Activated naive CD8-positive, alpha-beta T cell treated with anti-CD3 and anti-CD28 coated beads, Interleukin-2, amount 10 ng/mL, durations not matched to agents 7 days and 5 days (primary cell): ENCODE measurements around the gene KCNIP1. TPM values are rescaled to one million over a fixed set of nuclear protein-coding genes. Genes with fewer than 3 reads are reported as not detected.

Experiments used
- ATAC-seq: fragments of 150-1000 bp; cut with Tn5 transposase; one replicate; pipeline ENCODE4 v1.10.0; 2021; ENCODE audit warnings: low read depth, moderate library complexity
- POLR2A ChIA-PET: fragments of 350-600 bp; sonication (Branson Sonifier 250); formaldehyde crosslinking; loops from one replicate; lab custom pipeline; 2021; ENCODE audit warnings: antibody characterized with exemption; lab: Charles Lee
- DNase-seq: peaks from one replicate; pipeline ENCODE4 v3.0.0; 2021
- H3K27ac Mint-ChIP-seq: one replicate; pipeline ENCODE4 v1.8.0; 2022; ENCODE audit warnings: mild to moderate bottlenecking, mixed read lengths
- H3K27me3 Mint-ChIP-seq: one replicate; pipeline ENCODE4 v1.8.0; 2022; ENCODE audit warnings: mild to moderate bottlenecking, moderate library complexity, mixed read lengths
- H3K36me3 Mint-ChIP-seq: one replicate; pipeline ENCODE4 v1.8.0; 2021; ENCODE audit warnings: mild to moderate bottlenecking, mixed read lengths
- H3K4me1 Mint-ChIP-seq: one replicate; pipeline ENCODE4 v1.8.0; 2021; ENCODE audit warnings: mixed read lengths
- H3K4me3 Mint-ChIP-seq: one replicate; pipeline ENCODE4 v1.8.0; 2022; ENCODE audit warnings: mild to moderate bottlenecking, moderate library complexity, mixed read lengths
- H3K9me3 Mint-ChIP-seq: one replicate; pipeline ENCODE4 v1.8.0; 2021; ENCODE audit warnings: mixed read lengths
- total RNA-seq, 2 experiments: library from RNA; stranded (reverse); gene quantifications; one replicate each; pipeline ENCODE4 v1.2.3, GENCODE V29; 2021

KCNIP1 gene
- total RNA-seq, 2 experiments from 2014 or later, result not detected

DNA sequence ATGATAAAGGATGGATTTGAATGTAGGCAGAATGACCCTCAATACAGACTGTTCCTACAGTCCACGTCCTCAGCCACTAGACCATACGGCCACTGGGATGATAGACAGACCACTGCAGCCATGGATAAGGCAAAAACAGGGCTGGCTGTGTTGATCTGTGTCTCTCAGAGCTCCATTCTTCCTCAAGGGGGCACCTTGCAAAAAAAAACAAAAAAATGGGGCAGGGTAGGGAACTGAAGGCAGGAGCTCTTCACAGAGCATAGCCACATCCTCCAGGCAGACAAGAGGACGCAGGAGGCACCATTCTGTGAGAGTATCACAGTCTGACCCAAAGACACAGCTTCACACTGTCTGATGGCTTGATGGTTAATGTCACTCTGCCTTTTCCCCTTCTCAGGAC is 218.5 kb downstream of the KCNIP1 start:
- Mint-ChIP-seq H3K36me3 (no peaks in the 10 kb centered on the region), H3K4me3 (no peak overlapping the region), H3K27ac (no peak overlapping the region), H3K4me1 (no peaks in the 10 kb centered on the region), H3K27me3 (peaks cover 18% of the 10 kb centered on the region), H3K9me3 (no peaks in the 10 kb centered on the region)
- ATAC-seq (no peak), DNase-seq (no peak)
- POLR2A ChIA-PET, result no interaction called here

DNA sequence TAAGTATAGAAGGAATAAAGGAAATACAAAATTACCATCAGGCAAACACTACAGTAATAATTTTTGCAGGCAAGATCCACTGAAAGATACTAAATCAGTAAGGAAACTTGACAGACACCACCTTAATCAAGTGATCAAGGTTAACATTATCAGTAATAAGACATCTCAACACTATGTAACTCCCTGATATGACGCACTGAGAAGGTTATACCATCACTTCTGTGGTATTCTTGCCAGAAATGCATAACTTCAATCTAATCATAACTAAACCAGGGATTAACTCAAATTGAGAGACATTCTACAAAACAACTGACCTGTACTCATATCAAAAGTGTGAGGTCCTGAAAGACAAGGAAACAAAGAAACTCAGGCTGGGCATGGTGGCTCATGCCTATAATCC is 227.2 kb downstream of the KCNIP1 start:
- Mint-ChIP-seq H3K27me3 (peaks cover 26% of the 10 kb centered on the region), H3K36me3 (no peaks in the 10 kb centered on the region), H3K9me3 (peaks cover 4% of the 10 kb centered on the region), H3K4me3 (no peak overlapping the region), H3K27ac (no peak overlapping the region), H3K4me1 (no peaks in the 10 kb centered on the region)
- no peak for DNase-seq
- no peak for ATAC-seq
- POLR2A ChIA-PET, result no interaction called here

DNA sequence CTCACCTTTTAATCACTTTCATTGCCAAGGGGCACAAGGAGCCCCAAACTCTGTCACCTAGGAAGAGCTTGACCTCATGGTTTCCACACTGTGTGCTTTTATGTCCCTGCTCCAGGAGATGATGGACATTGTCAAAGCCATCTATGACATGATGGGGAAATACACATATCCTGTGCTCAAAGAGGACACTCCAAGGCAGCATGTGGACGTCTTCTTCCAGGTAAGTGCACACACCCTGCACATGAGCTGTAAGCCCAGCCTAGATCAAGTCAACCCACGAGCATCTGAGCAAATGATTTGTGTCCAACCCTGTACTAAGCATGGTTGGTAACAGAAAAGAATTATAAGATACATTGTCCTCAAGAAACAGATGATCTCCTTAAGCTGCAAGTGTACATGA is 228.9 kb downstream of the KCNIP1 start:
- no peaks in the 10 kb centered on the region for H3K4me1 Mint-ChIP-seq
- H3K4me3 Mint-ChIP-seq, result no peak overlapping the region
- H3K36me3 Mint-ChIP-seq, result no peaks in the 10 kb centered on the region
- H3K27ac Mint-ChIP-seq, result no peak overlapping the region
- H3K9me3 Mint-ChIP-seq, result peaks cover 4% of the 10 kb centered on the region
- POLR2A ChIA-PET, result no interaction called here
- no peak for ATAC-seq
- H3K27me3 Mint-ChIP-seq, result peaks cover 16% of the 10 kb centered on the region
- DNase-seq, result no peak

- DNase-seq, result no peak
These were observed 233.1 kb downstream of the KCNIP1 start for GRCh38 chr5:170736966-170737365.

DNA sequence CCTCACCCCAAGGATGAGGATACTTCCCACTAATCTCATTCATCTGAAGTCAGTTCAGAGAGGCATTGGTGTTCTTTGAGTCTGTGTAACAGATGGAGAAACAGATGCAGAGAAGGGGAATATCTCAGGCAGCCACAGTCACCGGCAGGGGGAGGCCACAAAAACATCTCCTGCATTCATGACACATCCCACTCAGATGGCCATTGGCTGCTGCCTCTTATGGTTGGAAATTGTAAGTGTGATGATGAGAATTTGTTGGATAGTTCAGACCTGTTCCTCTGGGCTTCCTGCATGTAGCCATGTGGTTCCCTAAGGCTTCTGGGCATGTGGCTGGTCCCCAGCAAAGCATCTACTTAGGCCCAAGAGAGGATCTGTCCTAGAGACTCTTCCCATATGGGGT is 233.8 kb downstream of the KCNIP1 start:
- DNase-seq (no peak), ATAC-seq (no peak)
- Mint-ChIP-seq H3K27me3 (peaks cover 4% of the 10 kb centered on the region), H3K9me3 (peaks cover 4% of the 10 kb centered on the region), H3K36me3 (no peaks in the 10 kb centered on the region), H3K27ac (no peak overlapping the region), H3K4me1 (no peaks in the 10 kb centered on the region), H3K4me3 (no peak overlapping the region)
- POLR2A ChIA-PET, result no interaction called here

More at GRCh38 chr5:170736966-170737365, 233.1 kb downstream of the KCNIP1 start:
- Mint-ChIP-seq H3K27me3 (peaks cover 6% of the 10 kb centered on the region), H3K9me3 (peaks cover 4% of the 10 kb centered on the region), H3K4me1 (no peaks in the 10 kb centered on the region), H3K27ac (no peak overlapping the region), H3K4me3 (no peak overlapping the region), H3K36me3 (no peaks in the 10 kb centered on the region)
- no peak for ATAC-seq
- POLR2A ChIA-PET, result no interaction called here

- Mint-ChIP-seq H3K27ac (no peak overlapping the region), H3K4me3 (no peak overlapping the region), H3K36me3 (no peaks in the 10 kb centered on the region), H3K4me1 (no peaks in the 10 kb centered on the region), H3K9me3 (peaks cover 4% of the 10 kb centered on the region), H3K27me3 (peaks cover 8% of the 10 kb centered on the region)
- POLR2A ChIA-PET, result no interaction called here
- DNase-seq (no peak), ATAC-seq (no peak)
These were observed 235.0 kb downstream of the KCNIP1 start for GRCh38 chr5:170738840-170739239.

DNA sequence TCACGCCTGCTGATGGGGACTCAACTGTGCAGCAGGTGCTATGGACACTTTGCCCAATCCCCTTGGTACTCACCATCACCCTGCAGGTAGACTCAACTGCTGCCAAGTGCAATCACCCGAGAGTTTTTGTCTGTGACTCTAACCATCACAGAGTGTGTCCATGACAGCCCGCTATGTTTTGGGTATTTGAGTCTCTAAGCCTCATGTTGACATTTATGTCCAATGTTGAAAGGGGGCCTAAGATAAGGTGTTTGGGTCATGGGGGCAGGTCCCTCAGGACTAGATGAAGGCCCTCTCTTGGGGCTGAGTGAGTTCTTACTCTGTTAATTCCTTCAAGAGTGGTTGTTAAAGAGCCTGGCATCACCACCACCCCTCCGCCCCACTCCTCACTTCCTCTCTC is 235.6 kb downstream of the KCNIP1 start:
- Mint-ChIP-seq H3K36me3 (no peaks in the 10 kb centered on the region), H3K9me3 (peaks cover 4% of the 10 kb centered on the region), H3K4me1 (no peaks in the 10 kb centered on the region), H3K27ac (no peak overlapping the region), H3K4me3 (no peak overlapping the region), H3K27me3 (peaks cover 12% of the 10 kb centered on the region)
- DNase-seq, result no peak
- POLR2A ChIA-PET, result no interaction called here
- ATAC-seq, result no peak

- H3K4me1 Mint-ChIP-seq, result no peaks in the 10 kb centered on the region
- H3K27me3 Mint-ChIP-seq, result peaks cover 17% of the 10 kb centered on the region
- ATAC-seq, result no peak
- H3K4me3 Mint-ChIP-seq, result no peak overlapping the region
- DNase-seq, result no peak
- H3K36me3 Mint-ChIP-seq, result no peaks in the 10 kb centered on the region
- H3K9me3 Mint-ChIP-seq, result peaks cover under 1% of the 10 kb centered on the region
- no peak overlapping the region for H3K27ac Mint-ChIP-seq
- POLR2A ChIA-PET, result no interaction called here
These were observed 236.9 kb downstream of the KCNIP1 start for GRCh38 chr5:170740551-170741205.

DNA sequence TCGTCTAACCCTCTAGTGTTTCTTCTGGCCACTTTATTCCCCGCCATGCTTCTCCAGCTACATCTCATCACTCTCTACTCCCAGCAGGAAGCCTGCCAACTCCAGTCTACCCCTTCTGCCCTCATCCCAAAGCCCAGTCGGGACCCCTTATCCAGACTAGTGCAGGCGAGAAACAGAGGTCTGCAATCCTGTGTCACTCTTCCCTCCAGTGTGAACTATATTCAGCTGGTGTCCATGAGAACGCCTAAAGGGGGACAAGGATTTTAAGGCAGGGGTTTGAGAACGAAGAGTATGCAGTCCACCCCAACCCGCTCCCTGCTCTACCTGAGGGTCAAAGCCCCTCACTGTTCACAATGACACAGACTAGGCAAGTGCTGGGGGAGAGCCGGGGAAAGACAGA is 238.0 kb downstream of the KCNIP1 start:
- DNase-seq, result no peak
- no peak for ATAC-seq
- no peak overlapping the region for H3K4me3 Mint-ChIP-seq
- H3K27ac Mint-ChIP-seq, result no peak overlapping the region
- no peaks in the 10 kb centered on the region for H3K4me1 Mint-ChIP-seq
- H3K36me3 Mint-ChIP-seq, result no peaks in the 10 kb centered on the region
- POLR2A ChIA-PET, result no interaction called here
- no peaks in the 10 kb centered on the region for H3K9me3 Mint-ChIP-seq
- H3K27me3 Mint-ChIP-seq, result peaks cover 21% of the 10 kb centered on the region

DNA sequence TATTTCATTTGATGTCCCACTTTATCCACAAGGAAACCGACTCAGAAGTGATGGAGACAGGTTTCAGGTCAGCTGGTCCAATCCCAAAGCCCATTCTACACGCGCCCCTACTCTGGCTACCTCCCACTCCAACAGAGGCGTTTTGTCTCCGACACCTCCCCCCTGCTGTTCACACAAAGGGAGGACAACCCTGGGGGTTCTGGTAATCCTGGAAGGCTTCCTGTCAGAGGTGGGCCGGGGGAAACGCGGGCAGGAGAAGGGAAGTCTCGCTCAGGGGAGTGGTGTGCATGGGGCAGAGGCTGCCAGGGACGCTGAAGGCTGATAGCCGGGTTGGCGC is 240.0 kb downstream of the KCNIP1 start:
- Mint-ChIP-seq H3K27me3 (peaks cover 25% of the 10 kb centered on the region), H3K36me3 (no peaks in the 10 kb centered on the region), H3K27ac (no peak overlapping the region), H3K4me3 (no peak overlapping the region), H3K4me1 (no peaks in the 10 kb centered on the region), H3K9me3 (no peaks in the 10 kb centered on the region)
- ATAC-seq (no peak), DNase-seq (no peak)
- POLR2A ChIA-PET, result no interaction called here

GRCh38 chr5:170745481-170746071 is 241.8 kb downstream of the KCNIP1 start:
- H3K4me1 Mint-ChIP-seq, result no peaks in the 10 kb centered on the region
- no peak for ATAC-seq
- no peaks in the 10 kb centered on the region for H3K9me3 Mint-ChIP-seq
- H3K36me3 Mint-ChIP-seq, result no peaks in the 10 kb centered on the region
- no peak overlapping the region for H3K4me3 Mint-ChIP-seq
- H3K27me3 Mint-ChIP-seq, result peaks cover 37% of the 10 kb centered on the region
- POLR2A ChIA-PET, result no interaction called here
- H3K27ac Mint-ChIP-seq, result no peak overlapping the region
- DNase-seq, result no peak

GRCh38 chr5:170746075-170746960 is 242.5 kb downstream of the KCNIP1 start:
- H3K9me3 Mint-ChIP-seq, result no peaks in the 10 kb centered on the region
- H3K4me3 Mint-ChIP-seq, result no peak overlapping the region
- ATAC-seq (no peak), DNase-seq (no peak)
- no peaks in the 10 kb centered on the region for H3K4me1 Mint-ChIP-seq
- H3K36me3 Mint-ChIP-seq, result no peaks in the 10 kb centered on the region
- H3K27ac Mint-ChIP-seq, result no peak overlapping the region
- peaks cover 37% of the 10 kb centered on the region for H3K27me3 Mint-ChIP-seq
- POLR2A ChIA-PET, result no interaction called here

GRCh38 chr5:170746961-170747340 is 243.1 kb downstream of the KCNIP1 start:
- H3K36me3 Mint-ChIP-seq, result no peaks in the 10 kb centered on the region
- POLR2A ChIA-PET, result no interaction called here
- no peak overlapping the region for H3K27ac Mint-ChIP-seq
- H3K4me1 Mint-ChIP-seq, result no peaks in the 10 kb centered on the region
- no peak for ATAC-seq
- no peak overlapping the region for H3K4me3 Mint-ChIP-seq
- DNase-seq, result no peak
- no peaks in the 10 kb centered on the region for H3K9me3 Mint-ChIP-seq
- H3K27me3 Mint-ChIP-seq, result peaks cover 37% of the 10 kb centered on the region

DNA sequence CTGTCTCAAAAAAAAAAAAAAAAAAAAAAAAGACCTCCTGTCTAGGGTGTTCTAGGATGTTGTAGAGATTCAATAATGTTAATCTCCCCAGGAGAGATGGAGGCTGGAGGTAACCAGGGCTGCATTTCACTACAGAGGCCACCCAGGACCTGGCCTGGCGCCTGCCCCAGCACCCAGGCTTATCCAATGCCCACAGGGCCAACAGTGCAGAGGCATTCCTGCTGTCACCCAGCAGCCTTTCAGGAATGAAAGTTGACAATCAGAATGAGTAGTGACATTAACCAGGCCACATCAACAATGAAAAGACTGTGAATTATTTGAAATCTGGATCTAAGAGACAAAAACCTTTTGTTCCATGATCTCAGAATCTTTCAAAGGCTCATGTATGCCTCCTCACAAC is 243.5 kb downstream of the KCNIP1 start:
- no peaks in the 10 kb centered on the region for H3K36me3 Mint-ChIP-seq
- no peak overlapping the region for H3K27ac Mint-ChIP-seq
- ATAC-seq (no peak), DNase-seq (no peak)
- no peak overlapping the region for H3K4me3 Mint-ChIP-seq
- peaks cover 37% of the 10 kb centered on the region for H3K27me3 Mint-ChIP-seq
- POLR2A ChIA-PET, result no interaction called here
- H3K4me1 Mint-ChIP-seq, result no peaks in the 10 kb centered on the region
- H3K9me3 Mint-ChIP-seq, result no peaks in the 10 kb centered on the region
